HepG2 (cell line): Measurements from ENCODE around the gene ASGR1. TPM values are rescaled to one million over a fixed set of nuclear protein-coding genes. Genes with fewer than 3 reads are reported as not detected.

Experiments
- ARHGAP35 ChIP-seq: sonication (generic); formaldehyde crosslinking; IDR thresholded peaks from 2 replicates; pipeline ENCODE4 v1.9.0; 2022; ENCODE audit warnings: mild to moderate bottlenecking, inconsistent platforms, moderate library complexity, missing genetic modification reagents, borderline replicate concordance
- CAMTA2 ChIP-seq: sonication (generic); formaldehyde crosslinking; IDR thresholded peaks from 2 replicates; pipeline ENCODE4 v1.4.0; 2020; ENCODE audit warnings: mild to moderate bottlenecking, missing genetic modification reagents, borderline replicate concordance
- CENPX ChIP-seq: sonication (generic); formaldehyde crosslinking; IDR thresholded peaks from 2 replicates; pipeline ENCODE4 v1.9.0; 2021; ENCODE audit warnings: mild to moderate bottlenecking, missing genetic modification reagents, moderate library complexity
- CREB1 ChIP-seq, 2 experiments: fragments of 450-650 bp in 1 of 2; IDR thresholded peaks; 2 replicates each; pipeline ENCODE4 v1.6.1; 2016 to 2017; ENCODE audit warnings: control low read depth in 1 of 2, mild to moderate bottlenecking in 1 of 2, missing compliant biosample characterization in 1 of 2, missing genetic modification characterization in 1 of 2
- DMTF1 ChIP-seq: sonication (generic); formaldehyde crosslinking; IDR thresholded peaks from 2 replicates; pipeline ENCODE4 v1.4.0; 2020; ENCODE audit warnings: mild to moderate bottlenecking, missing genetic modification reagents
- GTF3A ChIP-seq: sonication (generic); formaldehyde crosslinking; conservative IDR thresholded peaks from 2 replicates; pipeline ENCODE4 v1.4.0; 2020; ENCODE audit warnings: mild to moderate bottlenecking, missing genetic modification reagents
- KDM3A ChIP-seq: IDR thresholded peaks from 2 replicates; pipeline ENCODE4 v1.6.1; 2018; ENCODE audit warnings: low read depth, missing compliant biosample characterization
- KMT2A ChIP-seq: sonication (generic); formaldehyde crosslinking; IDR thresholded peaks from 2 replicates; pipeline ENCODE4 v1.4.0; 2020; ENCODE audit warnings: missing genetic modification reagents
- LBX2 ChIP-seq: sonication (generic); formaldehyde crosslinking; IDR thresholded peaks from 2 replicates; pipeline ENCODE4 v1.5.0; 2020; ENCODE audit warnings: missing genetic modification reagents, mild to moderate bottlenecking, borderline replicate concordance
- MED13 ChIP-seq: sonication (generic); formaldehyde crosslinking; IDR thresholded peaks from 2 replicates; pipeline ENCODE4 v1.5.0; 2020; ENCODE audit warnings: missing genetic modification reagents
- MTA1 ChIP-seq: sonication (generic); formaldehyde crosslinking; IDR thresholded peaks from 2 replicates; pipeline ENCODE4 v1.4.0; 2020; ENCODE audit warnings: missing genetic modification reagents, mild to moderate bottlenecking, borderline replicate concordance
- NFIB ChIP-seq: sonication (generic); formaldehyde crosslinking; IDR thresholded peaks from 2 replicates; pipeline ENCODE4 v1.9.0; 2021; ENCODE audit warnings: missing genetic modification reagents, mild to moderate bottlenecking, borderline replicate concordance
- NFKB2 ChIP-seq: sonication (generic); formaldehyde crosslinking; IDR thresholded peaks from 2 replicates; pipeline ENCODE4 v1.4.0; 2020; ENCODE audit warnings: missing genetic modification reagents, borderline replicate concordance
- SAP130 ChIP-seq: IDR thresholded peaks from 2 replicates; pipeline ENCODE4 v1.6.1; 2016; ENCODE audit warnings: low read depth
- TCF7 ChIP-seq: sonication (generic); IDR thresholded peaks from 2 replicates; pipeline ENCODE4 v1.6.1; 2016; ENCODE audit warnings: antibody characterized with exemption, low read depth
- TEAD3 ChIP-seq: optimal IDR thresholded peaks from 2 replicates; pipeline ENCODE3; 2016; ENCODE audit warnings: borderline replicate concordance
- TEF ChIP-seq: sonication (generic); formaldehyde crosslinking; IDR thresholded peaks from 2 replicates; pipeline ENCODE4 v1.5.0; 2020; ENCODE audit warnings: missing genetic modification reagents
- ZBTB26 ChIP-seq: IDR thresholded peaks from 2 replicates; pipeline ENCODE4 v1.6.1; 2016; ENCODE audit warnings: missing compliant biosample characterization, missing genetic modification reagents, borderline replicate concordance
- ZBTB34 ChIP-seq: sonication (generic); formaldehyde crosslinking; IDR thresholded peaks from 2 replicates; pipeline ENCODE4 v1.8.0; 2022; ENCODE audit warnings: mild to moderate bottlenecking, missing genetic modification reagents
- ZNF20 ChIP-seq: sonication (generic); formaldehyde crosslinking; IDR thresholded peaks from 2 replicates; pipeline ENCODE4 v1.4.0; 2020; ENCODE audit warnings: mild to moderate bottlenecking, moderate library complexity, missing genetic modification reagents
- ZNF335 ChIP-seq: sonication (generic); formaldehyde crosslinking; IDR thresholded peaks from 2 replicates; pipeline ENCODE4 v1.4.0; 2020; ENCODE audit warnings: missing genetic modification reagents
- ZNF557 ChIP-seq: sonication (generic); formaldehyde crosslinking; IDR thresholded peaks from 2 replicates; pipeline ENCODE4 v1.4.0; 2020; ENCODE audit warnings: missing genetic modification reagents
- ZNF672 ChIP-seq: sonication (generic); formaldehyde crosslinking; IDR thresholded peaks from 2 replicates; pipeline ENCODE4 v1.8.1; 2022; ENCODE audit warnings: missing genetic modification reagents
- ZSCAN5A ChIP-seq: sonication (generic); formaldehyde crosslinking; IDR thresholded peaks from 2 replicates; pipeline ENCODE4 v1.8.0; 2022; ENCODE audit warnings: mild to moderate bottlenecking, missing genetic modification reagents, borderline replicate concordance
- polyA plus RNA-seq, 8 experiments: library from polyadenylated mRNA; depleted of rRNA in 3 of 8; stranded (reverse) in 7 of 8; unstranded in 1 of 8; fragments of >200 nt; fragmentation: Illumina TruSeq in 4 of 8; extraction: Trizol in 4 of 8; gene quantifications; 2 replicates each; pipeline versions ENCODE4 v1.2.1 to v1.2.3, GENCODE V29; 2011 to 2016; ENCODE audit warnings: low read depth in 4 of 8, missing spikeins in 1 of 8, mixed read lengths in 1 of 8; ENCODE audit not compliant: insufficient read depth in 1 of 8
- total RNA-seq, 5 experiments: library from RNA; depleted of rRNA; stranded (reverse); fragments of >200 nt; fragmentation: Illumina TruSeq; extraction: Trizol; gene quantifications; 2 replicates each; pipeline ENCODE4 v1.2.3, GENCODE V29; 2016; ENCODE audit warnings: low read depth in 1 of 5

ASGR1 gene
- total and polyA plus RNA-seq, 2 of the 13 experiments (the other 11 are each of a cell fraction or from before 2014, with no cell fraction given): 353 to 796 TPM

GRCh38 chr17:7184091-7184488 is 4.9 kb upstream of the ASGR1 start (continued):
- TF ChIP-seq ZSCAN5A (CRISPR knock-in tag) (no peak), TEAD3 (CRISPR knock-in tag) (no peak), ZNF672 (no peak), SAP130 (CRISPR knock-in tag) (peak; percentile 67), CREB1 (IDR thresholded peaks at IDR 0.05) (no peak), CREB1 (CRISPR knock-in tag; IDR thresholded peaks at IDR 0.05) (no peak), ZNF335 (CRISPR knock-in tag) (no peak), ZNF20 (CRISPR knock-in tag) (no peak), ARHGAP35 (CRISPR knock-in tag) (no peak), ZBTB34 (CRISPR knock-in tag) (no peak), NFIB (CRISPR knock-in tag) (no peak), CAMTA2 (no peak), LBX2 (CRISPR knock-in tag) (no peak), GTF3A (no peak), ZNF557 (CRISPR knock-in tag) (no peak), ZBTB26 (CRISPR knock-in tag) (0 out of 2 replicates have a peak, but pooled peaks have one; percentile 35), TEF (no peak), DMTF1 (CRISPR knock-in tag) (no peak), TCF7 (no peak), KDM3A (no peak), NFKB2 (CRISPR knock-in tag) (peak; percentile 70; the same call in 1 of the 2 replicates), MED13 (CRISPR knock-in tag) (no peak), KMT2A (no peak), CENPX (CRISPR knock-in tag) (no peak), MTA1 (peak; percentile 70; the same call in 1 of the 2 replicates)
